ENCODE results near the gene SLC12A8. TPM values are rescaled to one million over a fixed set of nuclear protein-coding genes. Genes with fewer than 3 reads are reported as not detected.
"Not testable (repeated sequence)": the region's sequence is repeated elsewhere in the genome, so short reads cannot be mapped to it uniquely, and the experiment has no call there.

SLC12A8 gene
- total RNA-seq, 1 donor from 2014 or later: 7.7 TPM

DNA sequence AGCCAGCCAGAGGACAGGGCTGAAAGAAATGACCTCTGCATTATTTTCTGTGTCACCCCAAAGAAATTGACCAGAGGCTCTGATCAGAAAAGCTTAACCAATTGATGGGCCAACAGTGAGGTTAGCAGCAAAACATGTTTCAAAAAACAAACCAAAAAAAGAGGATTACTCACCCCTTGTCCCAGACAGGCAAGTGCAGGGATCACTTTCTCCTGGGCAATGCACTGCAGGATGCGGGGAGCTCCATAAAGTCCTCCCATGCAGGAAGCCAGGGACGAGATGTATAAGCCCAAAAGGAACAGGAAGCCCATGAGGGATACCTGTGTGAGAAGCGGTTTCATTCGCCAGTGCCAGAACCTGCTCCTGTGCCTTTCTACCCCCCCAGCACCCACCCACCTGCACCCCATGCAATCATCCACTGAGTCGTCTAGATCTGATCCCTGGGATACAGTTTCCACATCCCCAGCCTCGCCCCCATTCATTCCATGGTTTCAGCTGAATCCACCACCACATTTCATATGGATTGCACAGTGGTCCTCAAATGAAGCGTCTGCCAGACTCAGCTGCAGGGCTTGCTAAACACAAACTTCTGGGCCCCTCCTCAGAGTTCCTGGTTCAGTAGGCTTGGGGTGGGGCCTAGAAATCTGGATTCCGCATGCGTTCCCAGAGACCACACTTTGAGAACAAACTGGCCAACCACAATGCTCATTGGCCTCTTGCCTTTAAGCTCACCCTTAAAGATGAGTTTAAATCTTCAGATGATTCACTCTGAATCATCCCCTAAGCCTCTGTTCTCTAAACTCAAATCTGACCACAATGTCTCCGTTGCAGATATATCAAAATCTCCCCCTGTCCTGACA, 102.3 kb downstream of the SLC12A8 start:
- peak; percentile 70 for ATAC-seq

DNA sequence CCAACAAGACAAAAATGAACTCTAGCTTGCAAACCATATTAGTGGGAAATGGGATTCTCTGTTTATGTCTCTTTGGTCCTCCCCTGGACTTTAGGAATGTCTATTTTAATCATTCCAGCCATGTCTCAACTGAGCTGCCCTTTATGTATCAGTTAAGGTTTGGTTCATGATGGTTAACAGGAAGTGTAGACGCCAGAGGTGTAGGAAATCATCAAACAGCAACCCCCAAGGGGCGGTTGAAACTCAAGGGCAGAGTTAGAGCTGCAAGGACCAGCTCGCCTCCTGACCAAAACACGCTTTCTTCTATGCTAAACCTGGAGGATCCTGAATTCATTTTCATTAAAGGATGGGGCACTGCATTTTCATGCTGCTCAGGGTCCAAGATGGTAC, 103.0 kb downstream of the SLC12A8 start:
- no peak for ATAC-seq

DNA sequence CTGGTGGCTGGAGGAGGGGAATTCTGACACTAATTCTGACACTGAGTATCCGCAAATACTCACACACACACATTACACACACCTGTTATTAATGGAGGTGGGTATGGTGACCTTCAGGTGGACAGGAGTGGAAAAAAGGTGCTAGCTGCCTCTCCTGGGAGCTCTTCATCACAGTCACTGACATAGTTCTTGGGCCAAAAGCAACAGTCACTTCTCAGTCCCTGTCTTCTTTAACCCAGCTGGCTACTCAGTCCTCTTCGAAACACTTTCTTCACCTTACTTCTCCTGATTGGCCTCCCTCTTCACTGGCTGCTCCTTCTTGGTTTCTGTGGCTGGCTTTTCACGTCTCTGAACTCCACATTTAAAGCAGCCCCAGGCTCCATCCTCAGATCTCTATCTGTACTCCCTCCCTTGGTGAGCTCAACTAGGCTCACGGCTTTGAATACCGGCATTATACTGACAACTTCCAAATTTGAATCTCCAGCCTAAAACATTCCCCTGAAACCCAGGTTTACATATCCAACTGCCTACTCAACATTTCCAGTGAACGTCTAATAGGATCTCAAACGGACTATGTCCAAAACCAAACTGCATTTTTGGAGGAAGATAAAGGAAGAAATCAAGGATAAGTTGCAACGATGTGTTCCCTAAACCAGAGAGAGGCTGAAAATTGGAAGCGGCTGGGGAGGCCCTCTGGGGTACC, 103.6 kb downstream of the SLC12A8 start:
- ATAC-seq: no peak

- ATAC-seq: peak; percentile 81
Measured at GRCh38 chr3:125107861-125108567, 104.5 kb downstream of the SLC12A8 start.

DNA sequence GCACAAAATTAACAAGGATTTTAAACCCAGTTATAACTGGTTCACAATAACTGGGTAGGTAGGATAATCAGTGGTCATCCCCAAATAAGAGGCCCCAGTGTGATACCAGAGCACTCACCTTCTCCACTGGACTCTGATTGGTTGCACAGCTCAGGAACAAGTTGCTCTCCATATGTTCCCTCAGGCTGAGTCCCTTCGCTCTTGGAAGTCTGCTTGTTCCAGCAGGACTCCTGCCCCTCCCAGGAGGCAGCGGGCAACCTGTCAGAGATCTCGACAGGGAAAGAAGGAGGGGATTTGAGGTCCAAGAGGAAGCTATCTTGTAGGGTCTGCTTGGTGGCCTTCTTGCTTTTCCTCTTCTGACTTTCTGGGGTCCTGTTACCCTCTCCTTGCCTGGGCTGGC, 105.2 kb downstream of the SLC12A8 start:
- peak; percentile 55 for ATAC-seq

GRCh38 chr3:125105116-125105515, 107.4 kb downstream of the SLC12A8 start:
- no peak for ATAC-seq

GRCh38 chr3:125104639-125105038, 107.9 kb downstream of the SLC12A8 start:
- no peak for ATAC-seq

DNA sequence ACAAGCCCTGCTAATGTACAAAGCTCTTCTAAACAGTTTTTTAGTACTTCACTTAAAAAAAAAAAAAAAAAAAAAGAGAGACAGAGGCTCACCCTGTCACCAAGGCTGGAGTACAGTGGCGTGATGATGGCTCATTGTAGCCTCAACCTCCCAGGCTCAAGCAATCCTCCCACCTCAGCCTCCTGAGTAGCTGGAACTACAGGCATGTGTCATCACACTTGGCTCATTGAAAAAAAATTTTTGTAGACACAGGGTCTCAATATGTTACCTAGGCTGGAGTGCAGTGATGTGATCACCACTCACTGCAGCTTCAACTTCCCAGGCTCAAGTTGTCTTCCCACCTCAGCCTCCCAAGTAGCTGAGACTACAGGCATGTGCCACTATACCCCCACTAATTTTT, 109.1 kb downstream of the SLC12A8 start:
- ATAC-seq: no peak

DNA sequence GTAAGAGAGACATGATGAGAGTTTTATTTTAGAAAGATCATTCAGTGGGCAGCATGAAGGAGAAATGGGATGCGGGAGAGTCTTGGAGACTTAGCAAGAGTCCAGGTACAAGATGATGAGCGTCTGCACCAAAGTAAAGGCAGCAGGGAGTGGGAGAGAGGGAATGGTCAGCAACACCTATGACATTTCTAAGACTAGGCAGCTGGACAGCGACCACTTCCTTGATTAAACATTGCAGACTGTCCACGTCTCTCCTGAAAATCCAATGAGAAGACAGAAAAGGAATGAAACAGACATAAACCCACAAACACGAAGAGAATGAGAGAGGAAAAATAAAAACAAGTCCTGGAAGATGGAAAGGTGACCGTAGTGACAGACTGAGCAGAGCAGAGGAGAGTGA, 110.1 kb downstream of the SLC12A8 start:
- no peak for ATAC-seq

DNA sequence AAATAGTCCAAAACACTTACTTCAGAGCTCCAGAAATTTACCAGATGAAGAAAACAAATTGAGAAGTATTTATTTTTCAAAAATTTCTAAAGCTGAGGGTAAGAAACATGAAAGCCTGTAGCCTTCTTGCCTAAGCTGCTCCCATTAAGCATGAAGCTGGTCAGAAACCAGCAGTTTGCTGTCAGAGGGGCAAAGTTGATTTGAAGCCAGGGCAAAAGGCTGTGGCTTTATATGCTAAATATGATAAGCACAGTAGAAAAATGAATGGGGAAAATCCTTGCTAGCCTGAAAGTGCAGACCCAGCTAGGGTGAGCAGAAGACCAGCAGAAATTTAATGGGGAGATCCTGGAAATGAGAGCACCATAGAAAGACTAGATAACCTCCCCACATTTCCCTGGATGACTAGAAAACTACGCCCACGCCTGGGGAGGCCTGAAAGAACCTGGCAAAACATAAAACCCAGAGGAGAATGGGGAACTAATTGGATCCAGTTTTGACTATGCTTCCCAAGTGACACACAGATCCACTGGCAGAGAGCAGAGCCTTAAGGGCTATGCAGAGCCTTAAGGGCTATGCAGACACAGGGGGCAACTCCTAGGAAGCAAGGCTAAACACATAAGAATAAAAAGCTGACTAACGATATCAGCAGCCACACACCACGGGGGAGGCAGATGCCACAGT, 113.8 kb downstream of the SLC12A8 start:
- ATAC-seq: no peak

DNA sequence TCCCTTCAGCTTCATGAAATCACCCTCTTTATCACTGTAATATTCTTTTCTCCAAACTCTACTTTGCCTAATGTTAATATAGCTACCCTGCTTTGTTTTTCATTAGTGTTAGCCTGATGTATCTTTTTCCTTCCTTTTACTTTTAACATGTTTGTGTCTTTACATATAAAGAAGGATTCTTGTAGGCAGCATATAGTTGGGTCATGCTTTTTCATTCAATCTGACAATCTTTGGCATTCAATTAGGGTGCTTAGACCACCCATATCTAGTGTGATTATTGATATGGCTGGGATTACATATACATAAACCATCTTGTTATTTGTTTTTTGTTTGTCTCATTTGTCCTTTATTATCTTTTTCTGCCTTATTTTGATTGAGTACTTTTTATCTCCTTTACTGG, 121.9 kb downstream of the SLC12A8 start:
- ATAC-seq: no peak

DNA sequence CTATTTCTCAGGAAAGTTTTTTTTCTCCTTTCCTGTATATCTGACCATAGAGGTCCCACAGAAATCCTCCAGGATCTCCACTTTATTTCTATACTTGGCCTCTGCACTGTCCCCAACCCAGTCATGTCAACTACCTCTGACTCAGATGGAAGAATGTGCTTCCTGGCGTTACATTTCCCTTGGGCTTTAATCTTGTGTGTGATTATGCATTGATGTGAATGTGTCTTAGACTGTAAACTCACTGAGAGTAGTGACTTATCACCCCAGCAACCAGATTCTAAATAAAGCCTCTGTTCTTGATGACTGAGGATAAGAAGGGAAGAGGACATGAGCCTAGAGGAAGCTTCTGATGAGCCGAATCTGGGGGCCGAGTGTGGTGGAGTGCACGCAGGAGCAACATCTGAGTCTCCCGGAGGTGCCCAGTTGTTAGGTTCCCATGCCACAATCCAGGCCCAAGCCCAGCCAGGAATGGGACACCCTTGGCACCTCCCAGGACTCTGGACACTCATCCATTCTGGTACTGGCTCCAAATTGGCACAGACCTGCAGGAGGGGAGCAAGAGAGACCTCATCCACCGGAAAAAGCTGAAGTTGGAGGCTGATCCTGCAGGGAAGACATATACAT, 124.7 kb downstream of the SLC12A8 start:
- ATAC-seq: peak; percentile 45

GRCh38 chr3:125085166-125085565, 127.4 kb downstream of the SLC12A8 start:
- ATAC-seq: no peak

DNA sequence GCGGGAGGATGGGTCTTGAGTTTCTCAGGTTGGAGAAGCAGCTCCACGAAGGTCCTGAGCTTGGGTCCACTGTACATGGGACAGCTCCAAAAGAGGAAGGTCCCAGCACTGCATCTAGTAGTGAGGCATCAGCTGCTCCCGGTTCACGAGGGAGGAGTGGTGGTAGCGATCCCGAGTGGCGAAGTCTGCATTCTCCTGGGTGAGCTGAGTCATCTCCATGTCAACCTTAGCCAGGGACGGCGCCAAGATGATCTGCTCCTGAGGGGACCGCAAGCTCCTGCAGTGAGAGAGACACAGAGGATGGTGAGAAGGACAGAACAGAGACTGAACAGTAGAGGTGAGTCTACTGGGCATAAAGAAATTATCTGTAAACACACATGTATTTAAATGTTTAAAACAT, 128.8 kb downstream of the SLC12A8 start:
- no peak for ATAC-seq

GRCh38 chr3:125082339-125082738, 130.2 kb downstream of the SLC12A8 start:
- ATAC-seq: not testable (repeated sequence)

DNA sequence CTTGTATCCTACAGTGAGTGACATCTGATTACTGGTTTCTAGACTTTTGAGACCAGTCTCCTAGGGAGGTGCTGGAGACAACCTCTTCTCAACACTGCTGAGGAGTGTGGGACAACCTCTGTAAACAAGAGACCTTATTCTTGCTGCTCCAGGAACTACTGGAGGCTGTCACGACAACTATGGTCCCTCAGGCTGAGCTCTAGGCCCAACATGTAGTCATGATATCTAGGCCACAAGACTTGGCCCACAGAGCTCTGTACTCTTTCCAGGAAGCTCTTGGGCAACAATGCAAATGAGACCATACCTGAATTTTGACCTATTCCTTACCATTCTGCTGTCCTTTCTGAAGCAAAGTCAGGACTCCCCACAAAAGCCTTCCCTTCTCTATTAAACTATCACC, 132.5 kb downstream of the SLC12A8 start:
- no peak for ATAC-seq

DNA sequence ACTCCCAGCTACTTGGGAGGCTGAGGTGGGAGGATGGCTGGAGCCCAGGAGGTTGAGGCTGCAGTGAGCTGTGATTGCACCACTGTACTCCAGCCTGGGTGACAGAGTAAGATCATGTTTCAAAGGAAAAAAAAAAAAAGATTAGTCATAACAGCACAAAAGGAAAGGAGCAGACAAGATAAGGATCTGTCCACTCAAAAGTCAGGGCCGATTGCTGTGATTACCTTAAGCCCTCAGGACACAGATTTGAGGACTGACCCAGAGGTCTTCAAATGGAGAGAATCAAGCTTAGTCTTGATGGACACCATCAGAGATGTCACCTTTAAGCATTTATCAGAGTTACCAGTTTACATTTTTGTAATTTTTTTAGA, 132.9 kb downstream of the SLC12A8 start:
- ATAC-seq: no peak

- ATAC-seq: no peak
Measured at GRCh38 chr3:125078951-125079674, 133.4 kb downstream of the SLC12A8 start.

GRCh38 chr3:125077864-125078263, 134.7 kb downstream of the SLC12A8 start:
- ATAC-seq: no peak

DNA sequence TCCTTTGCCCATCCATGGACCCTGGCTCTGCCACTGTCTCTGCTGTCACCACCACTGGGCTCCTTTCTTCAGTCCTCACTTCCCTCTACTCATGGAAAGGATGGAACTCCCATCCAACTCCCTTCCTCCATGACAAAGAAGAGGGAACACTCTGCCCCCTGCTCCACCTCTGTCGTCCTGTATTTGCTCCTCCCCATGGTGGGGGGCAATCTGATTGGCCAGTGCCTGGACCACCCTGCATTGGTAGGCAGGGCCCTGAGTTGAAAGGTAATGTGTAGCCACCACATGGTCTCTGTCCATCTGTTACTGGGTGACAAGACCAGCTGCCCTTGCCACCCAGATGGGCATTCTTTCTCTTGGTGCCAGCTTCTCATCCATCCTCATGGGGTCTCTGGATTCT, 136.1 kb downstream of the SLC12A8 start:
- no peak for ATAC-seq

- ATAC-seq: no peak
Measured at GRCh38 chr3:125075738-125076137, 136.8 kb downstream of the SLC12A8 start.

All from esophagus mucosa (tissue), 1 donor.